ENCODE results near the gene FSTL3. TPM values are rescaled to one million over a fixed set of nuclear protein-coding genes. Genes with fewer than 3 reads are reported as not detected.

The FSTL3 gene
- total RNA-seq, 1 experiment from 2014 or later: 29.1 TPM

DNA sequence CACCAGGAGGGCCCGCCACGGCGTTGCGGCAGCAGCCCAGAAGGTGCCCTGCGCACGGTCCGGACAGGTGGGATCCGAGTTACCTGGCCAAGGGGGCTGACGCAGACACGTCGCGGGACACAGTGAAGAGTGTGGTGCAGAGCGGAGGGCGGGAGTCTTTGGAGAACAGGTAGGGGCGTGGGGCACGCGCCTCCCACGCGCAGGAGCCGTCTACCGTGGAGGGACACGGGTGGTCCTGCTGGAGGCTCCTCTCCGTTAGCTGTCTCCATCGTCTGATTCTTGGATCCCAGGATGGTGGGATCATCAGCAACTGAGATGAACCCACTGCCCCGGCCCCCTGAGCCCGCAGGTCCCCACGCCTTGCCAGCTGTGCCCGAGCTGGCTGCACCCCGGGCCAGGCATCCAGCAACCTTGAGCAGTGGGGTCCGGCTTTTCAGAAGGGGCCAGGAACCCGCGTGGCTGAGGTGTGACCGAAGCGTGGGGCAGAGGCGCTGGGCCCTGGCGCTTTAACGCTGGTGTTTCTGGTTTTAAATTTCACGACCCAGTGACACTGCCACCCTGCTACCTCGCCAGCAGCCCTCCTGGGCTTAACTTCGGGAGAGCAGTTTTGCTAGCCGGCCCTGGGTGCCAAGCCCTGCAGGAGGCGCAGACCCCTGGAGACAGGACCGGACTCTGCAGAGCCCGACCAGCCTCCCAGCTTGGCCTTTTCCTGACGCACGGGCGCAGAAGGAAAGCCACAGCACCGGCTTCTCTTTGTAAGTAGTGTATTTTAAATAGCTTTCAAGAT, 29.2 kb upstream of the FSTL3 start:
- no peaks in the 10 kb centered on the region for H4K20me1 ChIP-seq (ENCODE audit: insufficient read depth)
- peaks cover 21% of the 10 kb centered on the region for H3K79me2 ChIP-seq (ENCODE audit: insufficient read depth, low read length)
- no peak for ATAC-seq
- no peak overlapping the region for H3K9ac ChIP-seq (ENCODE audit: low read length)
- ChIA-PET POLR2A (no interaction called here), CTCF (no interaction called here), RAD21 (ENCODE audit: low non-redundant PET in 1 of 2, low total read pairs in 2 of 2, uncharacterized antibody in 2 of 2, unreplicated experiment in 2 of 2) (no interaction called here)
- no TSS peak for BruUV-seq (replicated peaks)
- no peak for TF ChIP-seq POLR2A (IDR thresholded peaks at IDR 0.05; ENCODE audit: borderline replicate concordance, extremely low read depth, insufficient read depth, insufficient read length)
- H3K27ac ChIP-seq (ENCODE audit: low read depth, low read length): no peak overlapping the region
- intact Hi-C loops (cut with micrococcal nuclease): no loop called here
- no peak overlapping the region for H2AFZ ChIP-seq (ENCODE audit: low read depth, low read length, poor library complexity, severe bottlenecking)
- no peak for DNase-seq (ENCODE audit: low read depth, low spot score)
- H3K4me3 ChIP-seq (replicated peaks in 1 of 2; ENCODE audit: low read depth in 1 of 2, low read length in 2 of 2): no peak overlapping the region
- H3K4me1 ChIP-seq (ENCODE audit: control insufficient read depth in 1 of 2, insufficient read depth in 2 of 2, low read length in 2 of 2): no peaks in the 10 kb centered on the region
- peaks cover 11 to 28% of the 10 kb centered on the region in 2 experiments; a peak in 3 of 4 replicates for H3K36me3 ChIP-seq (ENCODE audit: control insufficient read depth in 1 of 2, insufficient read depth in 2 of 2, low read length in 2 of 2)
- H3K9me2 ChIP-seq (ENCODE audit: insufficient read depth): no peaks in the 10 kb centered on the region
- H3K27me3 ChIP-seq (ENCODE audit: insufficient read depth, low read length): no peaks in the 10 kb centered on the region
- H3K9me3 ChIP-seq (ENCODE audit: control insufficient read depth in 1 of 2, insufficient read depth in 1 of 2, low read depth in 1 of 2, low read length in 2 of 2): no peaks in the 10 kb centered on the region
- H3K4me2 ChIP-seq (ENCODE audit: low read length): no peak overlapping the region

DNA sequence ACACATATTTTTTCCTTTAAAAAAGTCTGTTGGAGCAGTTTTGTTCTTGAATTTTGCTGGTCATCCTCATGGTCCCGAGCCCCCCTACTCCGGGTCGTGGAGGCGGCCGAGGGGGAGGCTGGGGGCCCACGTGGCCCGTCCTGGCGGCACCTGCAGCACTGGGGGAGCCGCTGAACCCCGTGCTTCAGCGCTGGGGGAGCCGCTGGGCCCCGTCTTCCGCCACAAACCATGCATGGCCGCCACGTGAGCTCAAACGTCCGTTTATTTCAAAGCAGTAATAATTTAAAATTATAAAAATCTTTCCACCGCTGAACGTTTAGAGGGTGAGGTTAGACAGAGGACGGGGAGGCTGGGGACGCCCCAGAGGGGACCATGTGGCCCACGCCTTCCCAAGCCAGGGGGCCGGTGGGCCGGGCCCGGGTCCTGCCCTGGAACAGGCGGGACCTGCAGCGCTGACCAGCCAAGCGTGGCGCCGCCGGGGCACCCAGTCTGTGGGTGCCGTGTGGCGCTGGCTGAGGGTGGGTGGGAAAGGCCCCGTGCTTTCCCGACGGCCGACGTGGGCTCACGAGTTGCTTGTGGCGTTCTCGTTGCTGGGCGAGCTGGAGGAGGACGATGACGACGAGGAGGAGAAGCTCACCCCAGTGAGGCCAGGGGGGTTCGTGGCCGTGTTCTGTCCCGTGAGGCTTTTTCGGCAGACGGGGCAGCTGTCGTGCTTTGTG, 28.5 kb upstream of the FSTL3 start:
- Histone ChIP-seq H4K20me1 (ENCODE audit: insufficient read depth) (no peaks in the 10 kb centered on the region), H3K9me3 (ENCODE audit: control insufficient read depth in 1 of 2, insufficient read depth in 1 of 2, low read depth in 1 of 2, low read length in 2 of 2) (no peaks in the 10 kb centered on the region), H3K9ac (ENCODE audit: low read length) (no peak overlapping the region), H3K4me3 (replicated peaks in 1 of 2; ENCODE audit: low read depth in 1 of 2, low read length in 2 of 2) (no peak overlapping the region), H3K9me2 (ENCODE audit: insufficient read depth) (no peaks in the 10 kb centered on the region), H2AFZ (ENCODE audit: low read depth, low read length, poor library complexity, severe bottlenecking) (no peak overlapping the region), H3K4me2 (ENCODE audit: low read length) (no peak overlapping the region), H3K27ac (ENCODE audit: low read depth, low read length) (no peak overlapping the region), H3K79me2 (ENCODE audit: insufficient read depth, low read length) (peaks cover 28% of the 10 kb centered on the region), H3K4me1 (ENCODE audit: control insufficient read depth in 1 of 2, insufficient read depth in 2 of 2, low read length in 2 of 2) (no peaks in the 10 kb centered on the region), H3K36me3 (ENCODE audit: control insufficient read depth in 1 of 2, insufficient read depth in 2 of 2, low read length in 2 of 2) (peaks cover 11 to 31% of the 10 kb centered on the region in 2 experiments; a peak in 3 of 4 replicates), H3K27me3 (ENCODE audit: insufficient read depth, low read length) (no peaks in the 10 kb centered on the region)
- DNase-seq (ENCODE audit: low read depth, low spot score) (no peak), ATAC-seq (no peak)
- ChIA-PET POLR2A (no interaction called here), RAD21 (ENCODE audit: low non-redundant PET in 1 of 2, low total read pairs in 2 of 2, uncharacterized antibody in 2 of 2, unreplicated experiment in 2 of 2) (no interaction called here), CTCF (no interaction called here)
- BruUV-seq (replicated peaks): TSS peak; percentile 66
- intact Hi-C loops (cut with micrococcal nuclease): no loop called here
- no peak for TF ChIP-seq FOSL1 (IDR thresholded peaks at IDR 0.05; ENCODE audit: low read depth)
- no peak for TF ChIP-seq ZNF274 (IDR thresholded peaks at IDR 0.05; ENCODE audit: low read depth, low read length)
- TF ChIP-seq YY1 (IDR thresholded peaks at IDR 0.05; ENCODE audit: extremely low read depth, insufficient replicate concordance, low read depth, low read length): no peak
- no peak for TF ChIP-seq SP1 (IDR thresholded peaks at IDR 0.05; ENCODE audit: low read depth)
